Mammary epithelial cell (primary cell): ENCODE data around the gene CDK17.

Source experiments
- EZH2 ChIP-seq: IDR thresholded peaks from 2 replicates; pipeline ENCODE4 v1.6.1; 2012; ENCODE audit warnings: low read length, inconsistent platforms, borderline replicate concordance
- TF ChIP-seq, protein P1 (sequence below), 2 donors: IDR thresholded peaks in 1 of 2; conservative IDR thresholded peaks in 1 of 2; 2 replicates each; pipeline ENCODE4 v1.5.1; 2011 to 2012; ENCODE audit warnings: inconsistent platforms in 2 of 2, low read length in 2 of 2, mild to moderate bottlenecking in 2 of 2, control low read depth in 1 of 2, low read depth in 1 of 2; ENCODE audit not compliant: insufficient read depth in 1 of 2; ENCODE audit errors: extremely low read depth in 1 of 2

DNA sequence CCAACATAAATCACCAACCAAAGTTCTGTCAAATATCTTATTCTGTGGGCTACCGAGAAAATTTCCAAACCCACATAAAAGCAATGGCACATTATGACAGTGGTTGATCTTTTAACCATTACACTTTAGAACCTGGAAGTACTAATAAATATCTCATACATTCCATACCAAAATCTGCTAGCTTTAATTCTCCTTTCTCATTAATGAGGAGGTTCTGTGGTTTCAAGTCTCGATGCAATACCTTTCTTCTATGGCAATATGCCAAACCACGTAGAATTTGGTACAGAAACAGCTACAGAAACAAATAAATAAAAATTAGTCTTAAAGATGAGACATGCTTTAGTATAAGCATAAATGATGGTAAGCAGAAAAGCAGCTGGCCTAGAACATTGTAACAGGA, 105.4 kb downstream of the CDK17 start:
- TF ChIP-seq, protein P1, sequence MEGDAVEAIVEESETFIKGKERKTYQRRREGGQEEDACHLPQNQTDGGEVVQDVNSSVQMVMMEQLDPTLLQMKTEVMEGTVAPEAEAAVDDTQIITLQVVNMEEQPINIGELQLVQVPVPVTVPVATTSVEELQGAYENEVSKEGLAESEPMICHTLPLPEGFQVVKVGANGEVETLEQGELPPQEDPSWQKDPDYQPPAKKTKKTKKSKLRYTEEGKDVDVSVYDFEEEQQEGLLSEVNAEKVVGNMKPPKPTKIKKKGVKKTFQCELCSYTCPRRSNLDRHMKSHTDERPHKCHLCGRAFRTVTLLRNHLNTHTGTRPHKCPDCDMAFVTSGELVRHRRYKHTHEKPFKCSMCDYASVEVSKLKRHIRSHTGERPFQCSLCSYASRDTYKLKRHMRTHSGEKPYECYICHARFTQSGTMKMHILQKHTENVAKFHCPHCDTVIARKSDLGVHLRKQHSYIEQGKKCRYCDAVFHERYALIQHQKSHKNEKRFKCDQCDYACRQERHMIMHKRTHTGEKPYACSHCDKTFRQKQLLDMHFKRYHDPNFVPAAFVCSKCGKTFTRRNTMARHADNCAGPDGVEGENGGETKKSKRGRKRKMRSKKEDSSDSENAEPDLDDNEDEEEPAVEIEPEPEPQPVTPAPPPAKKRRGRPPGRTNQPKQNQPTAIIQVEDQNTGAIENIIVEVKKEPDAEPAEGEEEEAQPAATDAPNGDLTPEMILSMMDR (conservative IDR thresholded peaks at IDR 0.05 in 1 of 2, IDR thresholded peaks at IDR 0.05 in 1 of 2; ENCODE audit: extremely low read depth in 1 of 2, insufficient read depth in 1 of 2, low read depth in 1 of 2, low read length in 2 of 2) = no peak
- no peak for TF ChIP-seq EZH2
